Peyer's patch (tissue), 4 donors: ENCODE results near the gene C1QTNF9.

Experiments
- CTCF ChIP-seq, 6 experiments: fragments of 450-650 bp in 4 of 6; fragments of 200-600 bp in 2 of 6; sonication (generic) in 1 of 6; IDR thresholded peaks; one replicate each; pipeline ENCODE4 v1.5.1; 2017 to 2019; ENCODE audit warnings: antibody characterized with exemption in 6 of 6, mild to moderate bottlenecking in 3 of 6, moderate library complexity in 1 of 6
- POLR2A ChIP-seq, 2 donors: fragments of 450-650 bp; IDR thresholded peaks; one replicate each; pipeline ENCODE4 v1.5.1; 2017; ENCODE audit warnings: antibody characterized with exemption in 2 of 2, mild to moderate bottlenecking in 2 of 2, moderate library complexity in 2 of 2

- TF ChIP-seq CTCF (IDR thresholded peaks at IDR 0.05) (no peak), POLR2A (IDR thresholded peaks at IDR 0.05) (no peak)
Measured at GRCh38 chr13:24286624-24287023, 22.8 kb upstream of the C1QTNF9 start.
